Measurements from ENCODE around the gene POU6F2. TPM values are rescaled to one million over a fixed set of nuclear protein-coding genes. Genes with fewer than 3 reads are reported as not detected.
A peak's percentile ranks its signal among the peaks of the same experiment; 100 is the strongest.

The POU6F2 gene
- total RNA-seq, 1 experiment from 2014 or later, result 0.24 TPM

DNA sequence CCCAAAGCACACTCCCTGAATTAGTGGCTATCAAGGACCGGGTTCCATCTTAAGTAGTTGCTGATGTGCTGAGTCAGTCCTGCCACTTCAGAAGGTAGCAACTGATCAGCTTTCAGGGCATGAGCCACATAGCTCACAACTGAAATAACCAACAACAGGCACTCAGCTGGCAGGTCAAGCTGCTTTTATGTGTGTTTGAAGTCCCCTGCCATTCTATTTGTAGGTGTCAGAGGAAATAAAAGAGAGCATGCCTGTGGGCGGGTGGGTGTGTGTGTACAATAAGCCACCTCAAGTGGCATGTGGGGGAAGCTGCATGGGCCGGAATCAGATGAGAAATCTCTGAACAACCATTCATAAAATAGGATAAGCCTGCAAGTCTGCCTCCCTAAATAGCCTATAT is 474.2 kb downstream of the POU6F2 start:
- DNase-seq (ENCODE audit: low read depth, low spot score), result no peak
- in situ Hi-C loops (cut with HindIII; ENCODE audit: low pct_unique_long_range_greater_than_20kb, low sequenced_read_pairs), result no loop called here

DNA sequence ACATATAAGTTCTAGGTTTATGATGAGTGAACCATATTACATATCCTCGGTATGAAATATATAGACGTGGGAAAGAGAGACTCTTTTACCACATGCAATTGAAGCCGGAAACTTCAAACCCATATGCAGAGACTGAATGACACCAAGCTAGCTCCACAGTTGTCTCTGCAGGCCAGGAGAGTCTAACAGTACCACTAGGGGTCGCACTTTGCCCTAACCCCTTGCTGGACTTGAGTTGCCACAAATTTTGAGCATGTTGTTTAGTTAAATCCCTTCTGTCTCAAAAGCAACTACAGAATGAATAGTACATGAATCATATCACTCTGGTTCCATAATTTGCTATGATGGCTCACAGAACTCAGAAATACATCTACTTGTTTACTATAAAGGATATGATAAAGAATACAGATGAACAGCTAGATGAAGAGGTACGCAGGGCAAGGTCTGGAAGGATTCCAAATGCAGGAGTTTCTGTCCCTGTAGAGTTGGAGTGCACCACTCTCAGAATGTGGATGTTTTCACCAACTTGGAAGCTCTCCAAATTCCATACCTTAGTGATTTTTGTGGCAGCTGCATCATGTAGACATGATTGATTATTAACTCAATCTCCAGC is 476.1 kb downstream of the POU6F2 start:
- in situ Hi-C loops (cut with HindIII; ENCODE audit: low pct_unique_long_range_greater_than_20kb, low sequenced_read_pairs), result no loop called here
- DNase-seq (ENCODE audit: low read depth, low spot score), result peak; percentile 88

DNA sequence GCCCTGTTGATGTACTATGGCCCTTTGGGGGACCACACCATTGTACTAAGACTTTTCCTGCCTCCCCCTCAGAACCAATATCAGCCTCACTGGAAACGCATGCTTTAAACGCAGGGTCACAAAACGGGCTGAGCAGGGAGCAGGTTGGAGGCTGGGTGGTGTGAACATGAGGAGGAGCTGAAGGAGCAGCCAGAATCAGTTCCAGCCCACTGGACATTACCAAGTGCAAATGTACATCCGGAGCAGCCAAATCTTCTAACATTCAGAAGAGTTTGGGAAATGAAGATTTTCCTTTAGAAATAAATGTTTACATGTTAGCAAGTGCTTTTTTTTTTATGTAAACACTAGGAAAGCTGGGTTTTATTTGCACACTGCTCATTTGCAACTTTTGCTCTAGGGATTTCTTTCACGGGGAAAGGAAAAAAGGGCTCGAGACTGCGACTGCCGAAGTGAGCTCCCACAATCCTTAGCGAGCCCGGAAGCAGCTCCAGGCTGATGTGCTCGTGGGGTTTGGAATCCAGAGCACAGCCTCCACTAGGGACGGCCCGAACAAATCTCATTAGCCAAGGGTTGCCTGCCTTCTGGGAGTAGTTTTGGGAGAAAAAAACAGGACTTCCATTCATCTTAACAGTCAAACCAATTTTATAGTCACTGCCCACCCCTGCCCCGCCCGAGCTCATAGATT is 480.5 kb downstream of the POU6F2 start:
- in situ Hi-C loops (cut with HindIII; ENCODE audit: low pct_unique_long_range_greater_than_20kb, low sequenced_read_pairs), result no loop called here
- DNase-seq (ENCODE audit: low read depth, low spot score), result no peak

DNA sequence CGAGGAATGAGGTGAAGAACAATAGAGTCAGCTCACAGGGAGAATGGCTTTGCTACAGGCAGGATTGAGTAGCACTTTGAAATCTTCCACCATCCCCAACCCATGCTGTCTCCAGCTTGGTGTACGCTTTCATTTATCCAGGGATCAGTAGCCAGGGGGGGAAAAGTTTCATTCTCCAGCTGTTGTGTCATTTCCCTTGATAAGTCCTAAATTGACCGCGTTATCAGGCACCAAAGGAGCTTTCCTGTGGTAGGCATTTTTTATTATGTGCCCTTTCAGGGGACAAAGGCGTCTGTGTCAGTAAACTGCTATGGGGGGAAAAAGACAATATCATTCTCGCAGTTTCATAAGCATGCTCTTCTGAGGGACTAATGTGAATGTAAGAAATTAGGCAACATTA is 481.9 kb downstream of the POU6F2 start:
- in situ Hi-C loops (cut with HindIII; ENCODE audit: low pct_unique_long_range_greater_than_20kb, low sequenced_read_pairs), result no loop called here
- DNase-seq (ENCODE audit: low read depth, low spot score), result peak; percentile 79

DNA sequence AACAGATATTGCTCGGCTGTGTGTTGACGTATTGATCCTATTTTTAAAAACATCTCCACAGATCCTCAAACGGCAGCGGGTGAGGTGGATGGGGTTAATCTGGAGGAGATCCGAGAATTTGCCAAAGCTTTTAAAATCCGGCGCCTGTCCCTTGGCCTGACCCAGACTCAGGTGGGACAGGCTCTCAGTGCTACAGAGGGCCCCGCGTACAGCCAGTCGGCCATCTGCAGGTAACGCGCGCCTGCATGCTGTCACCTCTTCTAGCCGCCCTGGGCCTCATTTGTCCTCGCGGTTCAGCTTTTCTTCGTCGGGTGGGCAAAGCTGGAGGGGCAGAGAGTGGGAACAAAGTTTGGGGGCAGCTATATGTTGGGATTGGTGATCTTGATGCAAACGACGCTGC is 482.8 kb downstream of the POU6F2 start:
- in situ Hi-C loops (cut with HindIII; ENCODE audit: low pct_unique_long_range_greater_than_20kb, low sequenced_read_pairs), result no loop called here

DNA sequence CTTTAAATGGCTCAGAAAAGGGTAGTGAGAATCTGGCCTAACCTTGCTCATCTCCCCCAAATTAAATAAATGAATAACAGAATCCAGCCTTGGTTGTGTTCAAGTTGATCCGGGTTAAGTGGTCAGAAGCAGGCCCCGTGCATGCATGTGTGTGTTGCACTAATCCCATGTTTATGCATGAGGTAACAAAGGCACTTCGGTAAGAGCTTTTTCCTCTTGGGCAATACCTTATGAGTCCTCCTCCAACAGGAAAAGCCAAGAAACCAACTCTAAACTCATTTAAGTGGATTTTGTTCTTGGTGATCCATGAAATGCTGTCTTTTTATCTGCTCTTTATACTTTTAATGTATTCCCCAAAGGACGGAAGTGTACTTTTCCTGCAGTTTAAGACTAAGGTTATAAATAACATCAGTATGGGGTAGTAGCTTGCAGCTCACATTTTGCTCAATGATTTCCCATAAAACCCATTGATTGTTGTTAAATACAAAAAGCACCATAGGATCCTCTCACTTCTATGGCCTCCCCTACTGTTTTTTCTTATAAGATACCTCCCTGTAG is 483.6 kb downstream of the POU6F2 start:
- in situ Hi-C loops (cut with HindIII; ENCODE audit: low pct_unique_long_range_greater_than_20kb, low sequenced_read_pairs), result no loop called here
- no peak for DNase-seq (ENCODE audit: low read depth, low spot score)

More for the DNA sequence above, 482.8 kb downstream of the POU6F2 start:
- DNase-seq (ENCODE audit: low read depth, low spot score), result no peak

DNA sequence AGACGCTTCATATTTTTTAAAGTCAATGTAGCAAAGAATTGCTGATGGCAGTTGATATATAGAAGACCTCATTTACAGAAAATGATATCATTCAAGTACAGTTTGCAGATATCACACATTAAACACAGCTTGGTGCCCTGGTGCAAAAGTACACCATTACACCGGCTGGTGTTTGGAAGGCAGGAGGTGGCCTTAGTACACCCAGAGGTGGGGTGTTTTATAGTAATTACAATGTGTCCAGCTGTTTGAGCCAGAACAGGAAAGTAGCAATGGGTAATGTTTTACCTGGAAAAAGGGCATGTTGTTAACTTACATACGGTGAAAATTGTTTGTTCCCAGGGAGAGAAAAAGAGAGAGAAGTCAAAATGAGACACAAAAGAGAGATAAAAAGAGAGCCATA is 485.5 kb downstream of the POU6F2 start:
- in situ Hi-C loops (cut with HindIII; ENCODE audit: low pct_unique_long_range_greater_than_20kb, low sequenced_read_pairs), result no loop called here
- DNase-seq (ENCODE audit: low read depth, low spot score), result no peak

DNA sequence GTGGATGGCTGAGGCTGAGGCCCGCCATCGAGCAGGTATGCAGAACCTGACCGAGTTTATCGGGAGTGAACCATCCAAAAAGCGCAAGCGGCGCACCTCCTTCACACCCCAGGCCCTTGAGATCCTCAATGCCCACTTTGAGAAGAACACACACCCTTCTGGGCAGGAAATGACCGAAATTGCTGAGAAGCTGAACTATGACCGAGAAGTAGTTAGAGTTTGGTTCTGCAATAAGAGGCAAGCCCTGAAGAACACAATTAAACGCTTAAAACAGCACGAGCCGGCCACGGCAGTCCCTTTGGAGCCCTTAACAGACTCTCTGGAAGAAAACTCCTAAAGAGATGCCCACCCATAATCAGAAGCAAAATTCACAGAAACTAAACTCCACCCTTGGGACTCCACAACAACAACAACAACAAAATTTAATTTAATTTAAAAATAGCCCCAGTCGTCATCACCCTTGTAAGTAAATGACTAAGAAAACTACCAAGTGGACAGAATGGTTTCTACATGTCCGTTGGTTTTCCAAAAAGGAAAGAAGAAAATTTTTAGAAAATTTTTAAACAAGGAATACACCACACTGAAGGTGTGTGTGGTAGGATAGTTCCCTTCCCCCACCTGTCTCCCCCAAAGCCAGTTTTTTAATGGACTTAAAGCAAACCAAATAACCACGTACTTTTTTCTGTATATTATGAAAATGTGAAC is 486.8 kb downstream of the POU6F2 start:
- in situ Hi-C loops (cut with HindIII; ENCODE audit: low pct_unique_long_range_greater_than_20kb, low sequenced_read_pairs), result no loop called here
- no peak for DNase-seq (ENCODE audit: low read depth, low spot score)

DNA sequence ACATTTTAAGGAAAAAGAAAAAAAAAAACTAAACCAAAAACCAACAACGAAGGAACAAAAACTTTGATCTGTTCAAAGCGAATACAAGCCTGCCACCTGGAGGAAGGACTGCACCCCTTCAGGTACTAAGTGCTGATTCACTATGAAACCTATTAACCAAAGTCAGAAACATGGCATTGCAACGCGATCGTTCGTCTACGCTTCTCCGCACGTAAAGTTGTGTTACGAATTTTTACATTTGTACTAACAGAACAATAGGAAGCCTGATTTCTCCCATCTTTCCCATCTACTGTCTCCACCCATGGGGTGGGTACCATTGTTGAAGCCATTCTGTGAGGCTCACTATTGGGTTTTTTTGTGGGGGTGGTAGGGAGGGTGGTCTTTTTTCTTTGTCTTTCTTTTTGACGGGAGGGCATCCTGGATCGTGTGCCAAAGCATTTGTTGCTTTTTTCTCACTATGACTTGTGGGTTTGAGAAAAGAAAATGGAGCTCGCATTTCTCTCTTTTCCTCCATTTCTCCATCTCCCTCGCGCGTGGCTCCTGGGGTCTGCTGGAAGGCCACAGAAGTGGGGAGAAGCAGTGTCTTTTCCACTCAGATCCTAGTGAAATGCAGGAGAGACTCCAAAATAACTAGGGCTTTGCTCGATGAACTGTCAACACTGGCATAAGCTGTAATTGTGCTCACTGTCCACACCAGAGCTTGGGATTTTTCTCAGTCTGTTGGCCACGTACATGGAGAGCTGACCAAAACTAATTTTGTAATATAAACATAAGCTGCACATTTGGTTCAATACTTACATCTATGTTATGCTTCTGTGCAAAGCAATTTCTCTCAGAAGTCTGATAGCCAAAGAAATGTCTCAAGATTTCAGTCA is 487.6 kb downstream of the POU6F2 start:
- peak; percentile 83 for DNase-seq (ENCODE audit: low read depth, low spot score)
- in situ Hi-C loops (cut with HindIII; ENCODE audit: low pct_unique_long_range_greater_than_20kb, low sequenced_read_pairs), result no loop called here

DNA sequence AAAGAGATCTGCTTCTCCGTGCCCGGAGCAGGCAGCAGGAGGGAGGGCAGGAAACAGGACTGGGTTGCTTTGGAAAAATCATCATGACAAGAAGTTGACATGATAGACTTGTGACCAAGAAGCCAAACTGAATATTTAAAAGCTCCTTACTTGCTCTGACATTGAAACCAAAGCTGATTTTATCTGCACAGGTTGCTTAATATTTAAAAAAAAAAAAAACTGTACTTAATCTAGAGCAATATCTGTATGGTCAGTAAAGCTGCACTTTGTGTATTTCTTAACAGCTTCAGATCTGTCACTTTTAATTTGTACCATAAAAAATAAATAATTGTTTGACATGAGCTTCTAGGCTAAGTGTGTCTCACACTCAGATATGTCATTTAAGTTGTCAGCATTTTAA is 490.6 kb downstream of the POU6F2 start:
- no peak for DNase-seq (ENCODE audit: low read depth, low spot score)
- in situ Hi-C loops (cut with HindIII; ENCODE audit: low pct_unique_long_range_greater_than_20kb, low sequenced_read_pairs), result no loop called here

DNA sequence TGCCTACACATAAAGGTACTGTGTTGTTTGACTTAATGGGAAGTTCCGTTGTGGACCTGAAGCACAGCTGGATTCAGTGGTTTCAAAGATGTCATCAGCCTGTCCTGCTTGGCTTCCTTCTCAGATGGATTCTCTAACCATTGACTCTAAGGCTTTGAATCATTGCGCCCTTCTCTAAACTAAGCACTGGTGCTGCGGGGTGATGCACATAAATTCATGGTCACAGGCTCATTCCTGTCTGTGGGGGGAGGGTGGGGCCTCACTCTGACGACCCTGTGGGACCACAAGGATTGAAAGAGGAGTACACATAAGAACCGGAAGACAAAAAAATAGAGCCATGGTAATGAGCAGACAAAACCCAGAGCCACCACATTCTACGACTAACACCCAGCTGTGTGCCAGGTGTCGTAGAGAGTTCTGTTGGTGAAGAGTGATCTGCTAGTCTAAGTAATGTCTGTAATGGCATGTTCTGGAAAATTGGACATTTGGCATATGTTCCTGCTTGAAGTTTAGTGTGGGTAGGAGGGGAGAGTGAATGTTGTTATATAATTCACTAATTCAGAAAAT is 491.2 kb downstream of the POU6F2 start:
- DNase-seq (ENCODE audit: low read depth, low spot score), result no peak
- in situ Hi-C loops (cut with HindIII; ENCODE audit: low pct_unique_long_range_greater_than_20kb, low sequenced_read_pairs), result no loop called here

DNA sequence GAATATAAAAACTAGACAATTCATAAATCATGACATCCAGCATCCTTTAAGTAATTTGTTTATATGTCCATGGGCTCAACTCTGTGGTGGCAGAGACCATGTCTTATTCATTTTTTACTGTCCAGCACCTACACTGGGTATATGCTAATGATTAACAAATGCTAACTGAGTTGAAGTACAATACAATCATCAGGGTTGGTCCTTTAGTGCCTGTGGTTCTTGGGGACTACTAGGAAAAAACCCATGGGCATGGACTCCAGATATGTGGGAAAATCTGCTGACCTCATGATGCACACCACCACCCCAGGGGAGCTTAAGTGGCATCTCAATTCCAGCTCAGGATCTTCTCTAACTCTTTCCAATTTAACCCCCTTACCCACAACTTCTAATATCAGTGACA is 503.2 kb downstream of the POU6F2 start:
- in situ Hi-C loops (cut with HindIII; ENCODE audit: low pct_unique_long_range_greater_than_20kb, low sequenced_read_pairs), result no loop called here
- DNase-seq (ENCODE audit: low read depth, low spot score), result no peak

DNA sequence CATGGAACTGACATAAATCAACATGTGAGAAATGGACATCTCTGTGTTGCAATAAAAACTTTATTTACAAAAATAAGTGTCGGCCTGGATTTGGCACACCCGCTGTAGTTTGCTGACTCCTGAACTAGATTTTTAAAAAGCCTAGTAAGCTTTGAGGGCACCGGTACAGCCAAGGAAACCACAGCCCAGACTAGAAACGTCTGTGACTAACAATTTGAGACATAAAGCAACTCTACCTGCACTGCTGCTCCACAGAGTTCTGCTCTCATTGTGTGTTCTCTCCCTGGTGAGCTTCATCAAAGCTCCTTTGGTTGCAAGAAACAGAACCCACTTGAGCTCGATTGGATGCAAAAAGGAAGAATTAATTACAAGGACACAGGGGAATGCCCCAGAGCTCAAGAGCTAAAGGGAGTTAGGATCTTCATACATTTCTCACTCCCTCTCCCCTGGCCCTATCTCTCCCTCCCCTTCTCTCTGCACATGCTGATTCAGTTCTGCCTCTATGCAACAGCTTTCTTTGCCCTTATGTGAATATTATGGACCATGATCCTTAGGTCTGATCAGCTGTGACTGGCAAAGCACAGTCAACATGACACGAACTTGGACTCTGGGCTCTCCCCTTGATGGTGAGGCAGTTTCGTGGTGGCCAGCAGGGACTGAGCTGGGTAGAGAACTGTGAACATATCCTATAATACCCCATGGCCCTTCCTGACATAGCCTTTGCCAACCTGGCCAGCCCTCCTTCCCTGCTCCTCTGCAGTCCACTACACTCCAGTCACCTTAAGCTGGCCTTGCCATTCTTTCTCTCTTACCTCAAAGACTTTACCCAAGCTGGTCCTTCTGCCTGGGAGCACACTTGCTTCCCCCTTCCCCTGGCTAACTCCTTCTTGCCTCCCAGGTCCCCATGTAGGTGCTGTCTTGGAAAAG is 511.0 kb downstream of the POU6F2 start:
- no peak for DNase-seq (ENCODE audit: low read depth, low spot score)
- in situ Hi-C loops (cut with HindIII; ENCODE audit: low pct_unique_long_range_greater_than_20kb, low sequenced_read_pairs), result no loop called here

DNA sequence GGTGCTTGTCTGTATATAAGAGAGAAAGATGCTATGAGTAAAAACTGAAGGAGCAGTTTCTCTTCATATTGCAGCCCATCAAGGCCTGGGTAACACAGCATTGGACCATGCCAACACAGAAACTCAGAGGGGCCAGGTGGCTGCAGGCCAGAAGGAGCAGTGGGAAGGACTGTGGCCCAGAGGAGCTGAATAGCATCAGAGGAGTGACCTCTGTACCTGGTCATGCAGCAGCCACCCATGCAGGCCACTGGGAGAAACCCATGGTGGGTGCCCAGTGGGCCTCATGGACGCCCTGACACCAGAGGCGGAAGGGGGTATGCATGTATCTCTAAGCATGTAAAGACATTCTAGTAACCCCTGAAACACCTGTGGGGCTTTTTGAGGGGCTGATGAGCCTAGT is 512.6 kb downstream of the POU6F2 start:
- DNase-seq (ENCODE audit: low read depth, low spot score), result no peak
- in situ Hi-C loops (cut with HindIII; ENCODE audit: low pct_unique_long_range_greater_than_20kb, low sequenced_read_pairs), result no loop called here

DNA sequence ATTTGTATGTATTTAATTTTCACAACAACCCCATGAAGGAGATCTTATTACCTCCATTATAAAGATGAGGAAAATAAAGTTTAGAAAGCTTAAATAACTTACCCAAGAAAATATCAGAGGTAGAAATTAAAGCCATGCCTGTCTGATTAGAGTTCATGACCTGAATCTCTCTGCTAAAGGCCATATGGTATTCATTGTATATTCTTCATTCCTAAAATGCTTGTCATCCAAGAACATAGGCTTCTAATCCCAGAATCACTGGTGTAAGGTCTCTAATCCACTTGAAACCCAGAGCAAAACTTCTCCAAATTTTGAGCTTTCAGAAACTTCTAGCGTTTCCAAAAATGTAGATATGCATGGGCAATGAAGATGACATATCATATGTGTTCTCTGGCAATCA is 516.2 kb downstream of the POU6F2 start:
- no peak for DNase-seq (ENCODE audit: low read depth, low spot score)
- in situ Hi-C loops (cut with HindIII; ENCODE audit: low pct_unique_long_range_greater_than_20kb, low sequenced_read_pairs), result no loop called here

DNA sequence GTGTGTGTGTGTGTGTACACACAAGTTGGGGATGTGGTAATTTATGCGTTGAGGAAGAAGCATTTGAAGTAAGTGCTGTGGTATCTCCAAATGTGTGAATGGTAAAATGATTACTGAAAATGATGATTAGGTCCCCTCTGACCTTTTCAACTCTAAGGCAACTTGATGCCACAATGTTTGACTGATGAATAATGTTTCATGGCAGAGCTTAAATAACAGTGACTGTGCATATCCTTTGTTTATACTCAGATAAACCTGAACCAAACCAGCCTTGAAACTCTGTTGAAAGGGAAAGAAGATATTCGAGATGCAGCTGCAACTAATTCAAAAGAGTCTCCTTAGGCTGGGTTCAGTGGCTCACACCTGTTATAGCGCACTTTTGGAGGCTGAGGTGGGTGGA is 523.6 kb downstream of the POU6F2 start:
- in situ Hi-C loops (cut with HindIII; ENCODE audit: low pct_unique_long_range_greater_than_20kb, low sequenced_read_pairs), result no loop called here
- DNase-seq (ENCODE audit: low read depth, low spot score), result no peak

DNA sequence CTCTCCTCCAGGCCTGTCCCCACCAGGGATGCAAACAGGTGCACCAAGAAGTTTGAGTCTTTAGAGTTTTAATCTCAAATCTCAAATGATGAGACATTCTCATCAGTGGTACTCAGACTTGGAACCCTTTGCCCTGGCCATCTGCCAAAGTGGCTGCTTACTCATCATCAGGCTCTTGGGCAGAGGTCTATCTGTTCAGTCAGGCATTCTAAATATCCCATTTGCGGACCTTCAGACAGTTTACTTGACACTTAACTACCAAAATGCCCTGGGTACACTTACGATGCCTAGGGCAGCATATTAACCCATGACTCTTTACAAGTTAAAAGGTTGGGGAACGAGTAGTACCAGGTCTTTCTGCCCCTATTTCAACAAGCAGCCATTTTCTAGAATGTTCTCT is 527.3 kb downstream of the POU6F2 start:
- in situ Hi-C loops (cut with HindIII; ENCODE audit: low pct_unique_long_range_greater_than_20kb, low sequenced_read_pairs), result no loop called here
- DNase-seq (ENCODE audit: low read depth, low spot score), result peak; percentile 21

Data from SK-MEL-5 (cell line).